Gastrocnemius medialis (tissue), 4 donors: ENCODE results near the gene KLC3. TPM values are rescaled to one million over a fixed set of nuclear protein-coding genes. Genes with fewer than 3 reads are reported as not detected.

Experiments
- ATAC-seq, 2 donors: fragments of 150-250 bp; one replicate each; pipeline ENCODE4 v1.9.1; 2016
- DNase-seq, 2 donors: peaks; one replicate each; pipeline ENCODE4 v3.0.0-alpha.2; 2019
- H3K27ac ChIP-seq, 4 donors: fragments of 200-600 bp; sonication (generic); 1 replicate in 1 of 4; 2 replicates in 3 of 4; pipeline ENCODE4 v1.5.1; 2016 to 2018; ENCODE audit warnings: mild to moderate bottlenecking in 2 of 4, moderate library complexity in 1 of 4
- H3K27me3 ChIP-seq, 3 donors: fragments of 200-600 bp; sonication (generic) in 2 of 3; 1 replicate in 1 of 3; 2 replicates in 2 of 3; pipeline versions ENCODE4 v1.5.1 to v1.6.0; 2016 to 2019; ENCODE audit warnings: mild to moderate bottlenecking in 1 of 3, moderate library complexity in 1 of 3
- H3K36me3 ChIP-seq, 2 donors: fragments of 200-600 bp; sonication (generic) in 1 of 2; one replicate each; pipeline ENCODE4 v1.5.1; 2017 to 2018
- H3K4me1 ChIP-seq, 2 donors: fragments of 200-600 bp; sonication (generic) in 1 of 2; one replicate each; pipeline ENCODE4 v1.5.1; 2016 to 2017; ENCODE audit warnings: mild to moderate bottlenecking in 2 of 2
- H3K4me3 ChIP-seq, 4 donors: fragments of 200-600 bp; sonication (generic) in 3 of 4; 1 replicate in 1 of 4; 2 replicates in 3 of 4; pipeline ENCODE4 v1.5.1; 2016 to 2019; ENCODE audit warnings: mild to moderate bottlenecking in 2 of 4
- H3K9me3 ChIP-seq, 3 donors: fragments of 200-600 bp; sonication (generic) in 2 of 3; 1 replicate in 1 of 3; 2 replicates in 2 of 3; pipeline ENCODE4 v1.5.1; 2016 to 2019
- POLR2A ChIP-seq, 2 donors: fragments of 450-650 bp; IDR thresholded peaks; one replicate each; pipeline ENCODE4 v1.6.1; 2017; ENCODE audit warnings: antibody characterized with exemption in 2 of 2, mild to moderate bottlenecking in 2 of 2, moderate library complexity in 2 of 2
- in situ Hi-C, 4 donors: fragments of 200-750 bp; cut with MboI; loops; one replicate each; pipeline versions ENCODE4 v1.15.0 to v1.8.0; 2017; ENCODE audit warnings: low sequenced_read_pairs in 4 of 4
- intact Hi-C: fragments of 100-400 bp; cut with DNase I; formaldehyde crosslinking; loops from one replicate; pipeline ENCODE4 v1.15.1; 2023; ENCODE audit warnings: low total_unique reads
- total RNA-seq, 4 donors: library from RNA; depleted of rRNA; stranded (reverse); fragments of >200 nt; gene quantifications; one replicate each; pipeline versions ENCODE4 v1.1.0 to v1.2.3, GENCODE V29; 2016
- TF ChIP-seq, protein P1 (sequence below), 5 experiments: fragments of 450-650 bp in 3 of 5; fragments of 200-600 bp in 2 of 5; sonication (generic) in 2 of 5; IDR thresholded peaks in 4 of 5; conservative IDR thresholded peaks in 1 of 5; 1 replicate in 4 of 5; 2 replicates in 1 of 5; pipeline ENCODE4 v1.5.1; 2016 to 2019; ENCODE audit warnings: antibody characterized with exemption in 5 of 5, mild to moderate bottlenecking in 3 of 5, moderate library complexity in 3 of 5

Gene KLC3
- total RNA-seq, 4 donors from 2014 or later, result 2.7 TPM; not detected in 3

DNA sequence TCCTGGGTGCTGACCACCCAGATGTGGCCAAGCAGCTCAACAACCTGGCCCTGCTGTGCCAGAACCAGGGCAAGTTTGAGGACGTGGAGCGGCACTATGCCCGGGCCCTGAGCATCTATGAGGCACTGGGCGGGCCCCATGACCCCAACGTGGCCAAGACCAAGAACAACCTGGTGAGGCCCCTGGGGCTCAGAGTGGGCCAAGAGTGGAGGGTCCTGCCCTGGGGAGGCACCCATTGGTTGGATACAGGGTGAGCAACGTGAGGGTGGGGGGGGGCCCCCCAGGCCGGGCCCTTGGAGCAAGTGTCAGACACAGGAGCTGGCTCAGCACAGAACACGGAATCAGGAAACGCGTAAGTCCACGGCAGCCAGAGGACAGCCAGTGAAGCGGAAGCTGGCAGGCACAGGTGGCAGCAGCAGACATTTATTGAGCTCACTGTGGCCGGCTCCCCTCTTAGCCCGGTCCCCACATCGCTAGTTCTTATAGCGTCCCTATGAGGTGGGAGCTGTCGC lies 8.9 kb downstream of the KLC3 start:
- intact Hi-C loops, result no loop called here
- Histone ChIP-seq H3K4me1 (no peaks in the 10 kb centered on the region), H3K9me3 (no peaks in the 10 kb centered on the region), H3K27ac (no peak overlapping the region), H3K27me3 (peaks cover 9 to 28% (median 10%) of the 10 kb centered on the region in 3 donors), H3K36me3 (peaks cover 0 to 17% of the 10 kb centered on the region in 2 donors), H3K4me3 (no peak overlapping the region)
- in situ Hi-C loops, result no loop called here
- TF ChIP-seq POLR2A (IDR thresholded peaks at IDR 0.05), result no peak
- TF ChIP-seq, protein P1, sequence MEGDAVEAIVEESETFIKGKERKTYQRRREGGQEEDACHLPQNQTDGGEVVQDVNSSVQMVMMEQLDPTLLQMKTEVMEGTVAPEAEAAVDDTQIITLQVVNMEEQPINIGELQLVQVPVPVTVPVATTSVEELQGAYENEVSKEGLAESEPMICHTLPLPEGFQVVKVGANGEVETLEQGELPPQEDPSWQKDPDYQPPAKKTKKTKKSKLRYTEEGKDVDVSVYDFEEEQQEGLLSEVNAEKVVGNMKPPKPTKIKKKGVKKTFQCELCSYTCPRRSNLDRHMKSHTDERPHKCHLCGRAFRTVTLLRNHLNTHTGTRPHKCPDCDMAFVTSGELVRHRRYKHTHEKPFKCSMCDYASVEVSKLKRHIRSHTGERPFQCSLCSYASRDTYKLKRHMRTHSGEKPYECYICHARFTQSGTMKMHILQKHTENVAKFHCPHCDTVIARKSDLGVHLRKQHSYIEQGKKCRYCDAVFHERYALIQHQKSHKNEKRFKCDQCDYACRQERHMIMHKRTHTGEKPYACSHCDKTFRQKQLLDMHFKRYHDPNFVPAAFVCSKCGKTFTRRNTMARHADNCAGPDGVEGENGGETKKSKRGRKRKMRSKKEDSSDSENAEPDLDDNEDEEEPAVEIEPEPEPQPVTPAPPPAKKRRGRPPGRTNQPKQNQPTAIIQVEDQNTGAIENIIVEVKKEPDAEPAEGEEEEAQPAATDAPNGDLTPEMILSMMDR (IDR thresholded peaks at IDR 0.05 in 4 of 5, conservative IDR thresholded peaks at IDR 0.05 in 1 of 5), result no peak
- DNase-seq, result no peak
- no peak for ATAC-seq

DNA sequence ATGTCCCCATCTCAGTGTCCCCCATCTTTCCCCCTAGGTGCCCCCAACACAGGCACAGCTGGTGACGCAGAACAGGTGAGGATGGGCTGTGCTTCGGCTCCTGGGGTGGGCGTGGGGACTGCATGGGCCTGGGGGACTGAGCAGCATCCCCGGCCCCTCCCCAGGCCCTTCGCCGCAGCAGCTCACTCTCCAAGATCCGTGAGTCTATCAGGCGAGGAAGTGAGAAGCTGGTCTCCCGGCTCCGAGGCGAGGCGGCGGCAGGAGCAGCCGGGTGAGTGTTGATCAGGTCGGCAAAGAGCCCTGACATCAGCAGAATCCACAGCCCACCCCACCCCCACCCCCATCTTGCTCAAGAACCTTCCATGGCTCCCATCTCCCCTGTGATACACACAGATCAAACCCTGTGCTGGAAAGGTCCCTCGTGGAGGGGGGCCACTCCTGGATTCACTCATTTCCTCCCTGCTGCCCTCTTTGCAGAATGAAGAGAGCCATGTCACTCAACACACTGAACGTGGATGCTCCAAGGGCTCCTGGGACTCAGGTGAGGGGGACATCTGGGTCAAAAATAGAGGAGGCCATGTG lies 10.0 kb downstream of the KLC3 start:
- Histone ChIP-seq H3K9me3 (no peaks in the 10 kb centered on the region), H3K4me3 (no peak overlapping the region), H3K4me1 (no peaks in the 10 kb centered on the region), H3K27me3 (peaks cover 7 to 25% (median 9%) of the 10 kb centered on the region in 3 donors), H3K36me3 (peaks cover 0 to 26% of the 10 kb centered on the region in 2 donors), H3K27ac (no peak overlapping the region)
- no peak for TF ChIP-seq POLR2A (IDR thresholded peaks at IDR 0.05)
- TF ChIP-seq, protein P1 (IDR thresholded peaks at IDR 0.05 in 4 of 5, conservative IDR thresholded peaks at IDR 0.05 in 1 of 5), result no peak
- intact Hi-C loops, result no loop called here
- in situ Hi-C loops, result no loop called here
- DNase-seq (no peak), ATAC-seq (no peak)

DNA sequence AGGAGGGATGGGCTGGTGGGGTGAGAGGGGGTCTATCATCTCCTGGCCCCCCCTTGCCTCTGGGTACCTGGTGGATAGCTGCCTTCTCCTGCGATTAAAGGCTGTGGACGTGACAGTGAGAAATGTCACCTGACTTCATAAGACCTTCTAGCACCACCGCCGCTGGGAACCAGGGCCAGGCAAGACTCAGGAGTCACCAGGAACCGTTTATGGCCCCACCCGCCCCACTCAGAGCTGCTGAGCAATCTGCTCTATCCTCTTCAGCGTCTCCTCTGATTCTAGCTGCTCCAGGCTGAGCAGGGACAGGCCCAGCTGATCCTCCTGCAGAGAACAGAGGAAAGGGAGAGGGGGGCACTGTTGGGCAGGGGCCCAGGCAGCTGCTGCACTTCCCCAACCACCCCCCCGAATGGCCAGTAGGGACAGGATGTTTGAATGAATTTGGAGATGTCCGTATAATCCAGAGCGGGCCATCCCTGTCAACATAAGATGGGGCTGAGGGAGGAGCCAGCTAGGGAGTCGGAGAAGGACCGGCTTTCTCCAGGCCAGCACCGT lies 10.9 kb downstream of the KLC3 start:
- in situ Hi-C loops (no loop called here), intact Hi-C loops (no loop called here)
- no peaks in the 10 kb centered on the region for H3K4me1 ChIP-seq
- ATAC-seq (no peak), DNase-seq (no peak)
- H3K27ac ChIP-seq, result no peak overlapping the region
- H3K27me3 ChIP-seq, result peaks cover under 1 to 16% (median 6%) of the 10 kb centered on the region in 3 donors
- H3K36me3 ChIP-seq, result peaks cover 0 to 26% of the 10 kb centered on the region in 2 donors
- TF ChIP-seq, protein P1 (IDR thresholded peaks at IDR 0.05 in 4 of 5, conservative IDR thresholded peaks at IDR 0.05 in 1 of 5), result no peak
- TF ChIP-seq POLR2A (IDR thresholded peaks at IDR 0.05), result no peak
- H3K4me3 ChIP-seq, result no peak overlapping the region
- H3K9me3 ChIP-seq, result no peaks in the 10 kb centered on the region

DNA sequence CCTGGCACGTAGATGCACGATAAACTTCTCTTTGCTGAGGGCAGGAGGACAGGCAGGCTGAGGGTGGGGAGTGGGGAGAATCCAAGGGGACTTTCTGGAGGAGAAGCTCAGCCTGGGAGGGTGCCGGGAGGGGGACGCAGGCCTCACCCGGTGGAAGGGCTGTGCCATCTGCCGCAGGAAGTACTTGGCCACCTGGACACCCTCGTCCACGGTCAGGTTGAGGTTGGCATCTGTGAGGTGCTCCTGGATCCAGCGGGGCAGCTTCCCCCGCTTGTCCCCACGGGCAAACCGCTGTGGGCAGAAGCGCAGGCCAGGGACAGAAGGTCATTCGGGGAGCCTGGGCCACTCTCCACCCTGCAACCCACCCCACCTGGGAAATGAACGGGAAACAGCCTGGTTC lies 11.5 kb downstream of the KLC3 start:
- in situ Hi-C loops, result no loop called here
- no peak for ATAC-seq
- intact Hi-C loops, result no loop called here
- Histone ChIP-seq H3K27me3 (peaks cover 0 to 11% (median 6%) of the 10 kb centered on the region in 3 donors), H3K36me3 (peaks cover 0 to 26% of the 10 kb centered on the region in 2 donors), H3K9me3 (no peaks in the 10 kb centered on the region), H3K4me3 (no peak overlapping the region), H3K27ac (no peak overlapping the region), H3K4me1 (no peaks in the 10 kb centered on the region)
- DNase-seq, result no peak
- TF ChIP-seq, protein P1 (IDR thresholded peaks at IDR 0.05 in 4 of 5, conservative IDR thresholded peaks at IDR 0.05 in 1 of 5), result no peak
- no peak for TF ChIP-seq POLR2A (IDR thresholded peaks at IDR 0.05)
